AG04450 (cell line): Measurements from ENCODE around the gene KCNMA1. TPM values are rescaled to one million over a fixed set of nuclear protein-coding genes. Genes with fewer than 3 reads are reported as not detected.
"Not testable (repeated sequence)": the region's sequence is repeated elsewhere in the genome, so short reads cannot be mapped to it uniquely, and the experiment has no call there.

Experiments used
- CTCF ChIA-PET: fragments of 300-600, 350-600 bp; formaldehyde crosslinking; extraction: SDS; loops from one replicate; lab custom pipeline; 2022; ENCODE audit warnings: antibody characterized with exemption, inconsistent platforms; lab: Charles Lee
- POLR2A ChIA-PET: fragments of 350-600 bp; formaldehyde crosslinking; extraction: SDS; loops from one replicate; lab custom pipeline; 2021; ENCODE audit warnings: antibody characterized with exemption, inconsistent platforms; lab: Yijun Ruan, JAX
- DNase-seq: peaks from one replicate; pipeline ENCODE4 v3.0.0-alpha.2; 2011; ENCODE audit warnings: low read depth, low spot score
- H3K27ac ChIP-seq: one replicate; pipeline ENCODE4 v1.5.1; 2012; ENCODE audit warnings: low read depth, low read length, control low read depth
- H3K27me3 ChIP-seq: one replicate; pipeline ENCODE4 v1.6.0; 2012; ENCODE audit warnings: low read length; ENCODE audit not compliant: control insufficient read depth, insufficient read depth
- H3K4me3 ChIP-seq: 2 replicates; pipeline ENCODE4 v1.5.1; 2011; ENCODE audit warnings: mild to moderate bottlenecking, low read depth, low read length, control low read depth
- H3K9me3 ChIP-seq: 2 replicates; pipeline ENCODE4 v1.5.1; 2012; ENCODE audit warnings: low read length; ENCODE audit not compliant: control insufficient read depth, insufficient read depth
- CTCF ChIP-seq: IDR thresholded peaks from 2 replicates; pipeline ENCODE4 v1.5.1; 2011; ENCODE audit warnings: low read depth, low read length, control low read depth, inconsistent platforms
- polyA plus RNA-seq: library from polyadenylated mRNA; depleted of rRNA; stranded (reverse); fragments of >200 nt; gene quantifications from 2 replicates; pipeline ENCODE4 v1.2.3, GENCODE V29; 2011

The KCNMA1 gene
- polyA plus RNA-seq, 1 experiment: 58.8 TPM

- H3K4me3 ChIP-seq: no peak overlapping the region
These were observed 245.9 kb downstream of the KCNMA1 start for GRCh38 chr10:77391605-77392235.

GRCh38 chr10:77390481-77390891 is 247.1 kb downstream of the KCNMA1 start:
- no peaks in the 10 kb centered on the region for H3K9me3 ChIP-seq
- CTCF ChIA-PET: interaction anchor here (0.9 to 5.3 kb wide), 9 partner anchors 25 to 321 kb away, joined by 3 to 54 read pairs (median 5); no protein-coding TSS in a partner anchor
- H3K4me3 ChIP-seq: no peak overlapping the region
- peak overlapping the region; percentile 52 for H3K27ac ChIP-seq
- POLR2A ChIA-PET: no interaction called here
- TF ChIP-seq CTCF: no peak
- DNase-seq: no peak
- H3K27me3 ChIP-seq: no peaks in the 10 kb centered on the region

More at GRCh38 chr10:77391605-77392235, 245.9 kb downstream of the KCNMA1 start:
- ChIA-PET CTCF (interaction anchor here (0.6 to 5.3 kb wide), 30 partner anchors 8 to 535 kb away, joined by 3 to 54 read pairs (median 4); partner anchors contain the start of gene DLG5), POLR2A (interaction anchor here (1.0 to 1.3 kb wide), 3 partner anchors 14 to 71 kb away, joined by 3 to 7 read pairs (median 4); no protein-coding TSS in a partner anchor)
- Histone ChIP-seq H3K27ac (peak overlapping the region; percentile 78), H3K27me3 (no peaks in the 10 kb centered on the region), H3K9me3 (no peaks in the 10 kb centered on the region)
- TF ChIP-seq CTCF: peak; percentile 79
- peak; percentile 73 for DNase-seq

DNA sequence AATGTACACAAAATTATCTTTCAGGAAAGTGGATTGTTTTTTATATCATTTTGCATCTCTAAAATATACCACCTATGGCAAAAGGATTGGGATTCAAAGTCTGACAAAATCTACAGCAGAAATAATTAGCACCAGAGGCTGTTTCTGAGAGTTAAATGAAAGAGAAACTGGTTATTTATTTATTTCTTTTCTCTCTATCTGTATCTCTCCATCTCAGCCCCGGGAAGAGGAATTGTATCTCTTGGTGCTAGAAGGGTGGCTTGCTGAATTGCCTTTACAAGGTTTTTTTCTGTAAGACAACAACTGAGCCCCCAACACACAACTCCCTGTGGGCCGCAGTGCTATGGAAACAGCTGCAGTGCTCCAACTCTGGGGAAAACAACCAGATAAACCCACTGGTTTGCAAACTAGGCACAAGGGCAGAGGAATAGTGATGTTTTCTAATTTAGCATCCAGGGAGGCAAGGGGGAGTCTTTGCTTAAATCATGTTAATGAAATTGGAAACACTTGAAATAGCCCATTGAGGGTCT is 249.0 kb downstream of the KCNMA1 start:
- POLR2A ChIA-PET: interaction anchor here (0.6 kb wide), 1 partner anchor 171 kb away, joined by 3 read pairs; no protein-coding TSS in a partner anchor
- Histone ChIP-seq H3K9me3 (no peaks in the 10 kb centered on the region), H3K27me3 (no peaks in the 10 kb centered on the region), H3K4me3 (no peak overlapping the region), H3K27ac (no peak overlapping the region)
- no peak for DNase-seq
- CTCF ChIA-PET: interaction anchor here (2.6 to 5.3 kb wide), 2 partner anchors 215 to 255 kb away, joined by 14 to 54 read pairs; no protein-coding TSS in a partner anchor
- no peak for TF ChIP-seq CTCF

DNA sequence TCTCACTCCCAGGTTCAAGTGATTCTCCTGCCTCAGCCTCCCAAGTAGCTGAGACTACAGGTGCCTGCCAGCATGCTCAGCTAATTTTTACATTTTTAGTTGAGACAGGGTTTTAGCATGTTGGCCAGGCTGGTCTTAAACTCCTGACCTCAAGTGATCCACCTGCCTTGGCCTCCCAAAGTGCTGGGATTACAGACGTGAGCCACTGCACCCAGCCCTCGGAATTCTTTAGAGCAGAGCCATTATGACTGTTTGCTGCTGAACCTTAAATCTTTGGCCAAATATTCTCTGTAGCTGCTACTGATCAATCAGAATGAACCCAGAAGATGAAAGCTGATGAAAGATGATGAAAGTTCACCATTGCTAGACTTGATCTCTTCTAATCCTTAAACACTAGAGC is 249.9 kb downstream of the KCNMA1 start:
- H3K27me3 ChIP-seq, DNase-seq, H3K9me3 ChIP-seq, H3K4me3 ChIP-seq: not testable (repeated sequence)
- POLR2A ChIA-PET: interaction anchor here (1.3 to 2.0 kb wide), 2 partner anchors 37 to 324 kb away, joined by 3 to 4 read pairs; no protein-coding TSS in a partner anchor
- CTCF ChIA-PET: interaction anchor here (0.9 to 2.6 kb wide), 3 partner anchors 10 to 222 kb away, joined by 3 to 14 read pairs (median 3); no protein-coding TSS in a partner anchor
- peak overlapping the region; percentile 75 for H3K27ac ChIP-seq

GRCh38 chr10:77387247-77387646 is 250.4 kb downstream of the KCNMA1 start:
- POLR2A ChIA-PET: interaction anchor here (1.3 to 2.0 kb wide), 2 partner anchors 36 to 325 kb away, joined by 3 to 4 read pairs; no protein-coding TSS in a partner anchor
- no peak for DNase-seq
- 0 out of 2 replicates have a peak overlapping the region, but pooled peaks have one; percentile 14 for H3K4me3 ChIP-seq
- no peaks in the 10 kb centered on the region for H3K27me3 ChIP-seq
- H3K9me3 ChIP-seq: no peaks in the 10 kb centered on the region
- H3K27ac ChIP-seq: peak overlapping the region; percentile 75
- TF ChIP-seq CTCF: no peak
- CTCF ChIA-PET: interaction anchor here (0.9 to 2.6 kb wide), 4 partner anchors 10 to 256 kb away, joined by 3 to 14 read pairs (median 3); no protein-coding TSS in a partner anchor
